ENCODE measurements around the gene LUC7L3. TPM values are rescaled to one million over a fixed set of nuclear protein-coding genes. Genes with fewer than 3 reads are reported as not detected.
A peak's percentile ranks its signal among the peaks of the same experiment; 100 is the strongest.

Gene LUC7L3
- total and polyA plus RNA-seq, 2 of the 13 experiments (the other 11 are each of a cell fraction or from before 2014, with no cell fraction given), result 108 to 120 TPM

DNA sequence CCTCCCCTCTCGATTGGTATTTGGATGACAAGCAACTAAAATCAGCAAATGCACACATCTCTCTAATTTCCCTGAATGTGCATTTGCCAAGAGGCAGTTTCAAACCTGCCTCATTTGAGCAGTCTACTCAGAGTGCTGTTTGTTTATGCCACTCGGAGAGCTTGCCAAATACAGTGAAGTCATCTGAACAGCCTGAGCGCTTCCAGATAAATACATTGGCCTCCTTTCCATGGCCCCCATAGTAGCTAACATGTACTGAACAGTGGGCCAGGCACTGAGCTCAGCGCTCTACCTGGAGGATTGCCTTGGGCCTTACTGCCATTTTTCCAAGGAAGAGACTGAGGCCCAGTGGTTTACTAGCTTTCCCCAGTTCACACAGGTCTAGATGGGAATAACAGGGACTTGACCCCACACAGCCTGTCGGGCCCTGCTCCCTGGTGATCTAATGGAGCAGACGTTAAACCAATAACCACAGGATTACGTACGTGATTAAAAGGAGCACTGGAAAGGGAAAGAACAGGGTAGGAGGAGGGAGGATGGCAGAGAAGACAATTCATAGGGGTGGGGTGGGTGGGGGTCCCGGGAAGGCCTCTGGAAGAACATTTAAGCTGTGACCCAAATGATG, 66.7 kb downstream of the LUC7L3 start:
- Histone ChIP-seq H4K20me1 (ENCODE audit: insufficient read depth, low read length) (no peaks in the 10 kb centered on the region), H3K27ac (ENCODE audit: extremely low read length, insufficient read depth, low read length) (no peak overlapping the region), H3K4me3 (replicated peaks in 1 of 3; ENCODE audit: insufficient read depth in 1 of 3, low read depth in 2 of 3, low read length in 3 of 3) (no peak overlapping the region), H3K4me2 (ENCODE audit: low read depth, low read length) (peak overlapping the region; percentile 8; the same call in 1 of the 2 replicates), H3K79me2 (ENCODE audit: insufficient read depth, low read length) (no peaks in the 10 kb centered on the region), H3K9ac (ENCODE audit: insufficient read depth, low read depth, low read length) (no peak overlapping the region), H3K4me1 (ENCODE audit: insufficient read depth, low read length) (peaks cover 23% of the 10 kb centered on the region), H3K9me3 (ENCODE audit: low read length) (no peaks in the 10 kb centered on the region), H3K36me3 (replicated peaks in 1 of 2; ENCODE audit: control insufficient read depth in 1 of 2, insufficient read depth in 2 of 2, low read length in 2 of 2) (no peaks in the 10 kb centered on the region), H2AFZ (ENCODE audit: low read length) (no peak overlapping the region), H3K27me3 (ENCODE audit: control insufficient read depth in 1 of 2, insufficient read depth in 2 of 2, low read length in 2 of 2) (peaks cover under 1 to 2% of the 10 kb centered on the region in 2 experiments; a peak in 2 of 5 replicates)
- no peak for DNase-seq (ENCODE audit: low spot score)
- peak; percentile 12 for FAIRE-seq
- ChIA-PET CTCF (ENCODE audit: low intra/inter-chr PET ratio, low total read pairs) (interaction anchor here (1.2 to 4.4 kb wide), 2 partner anchors 52 to 56 kb away, joined by 3 to 94 read pairs; no protein-coding TSS in a partner anchor), POLR2A (interaction anchor here (1.2 kb wide), 1 partner anchor 20 kb away, joined by 3 read pairs; no protein-coding TSS in a partner anchor)
- WGBS (ENCODE audit: low lambda C conversion rate), result 28% methylated on average over 9 of the region's 9 CpGs
- ATAC-seq, result peak; percentile 15; the same call in 1 of the 3 replicates
- in situ Hi-C loops (cut with HindIII; ENCODE audit: extremely low pct_ligation_motif_present, low pct_unique_long_range_greater_than_20kb), result loop anchor here (5.0 kb wide), 1 partner anchor 56 kb away; no protein-coding TSS in a partner anchor
- no peak for TF ChIP-seq NFYB (CRISPR knock-in tag; IDR thresholded peaks at IDR 0.05)
- 0 out of 2 replicates have a peak, but pooled peaks have one; percentile 23 for TF ChIP-seq ZFX (CRISPR knock-in tag; IDR thresholded peaks at IDR 0.05; ENCODE audit: low read depth)
- TF ChIP-seq ZNF550 (CRISPR knock-in tag; IDR thresholded peaks at IDR 0.05; ENCODE audit: borderline replicate concordance), result 0 out of 2 replicates have a peak, but pooled peaks have one; percentile 65
- BruUV-seq (replicated peaks), result no TSS peak
- intact Hi-C loops (cut with micrococcal nuclease; ENCODE audit: unreplicated experiment), result no loop called here

GRCh38 chr17:50787106-50787505, 67.7 kb downstream of the LUC7L3 start:
- no peak overlapping the region for H3K9ac ChIP-seq (ENCODE audit: insufficient read depth, low read depth, low read length)
- CTCF ChIA-PET (ENCODE audit: low intra/inter-chr PET ratio, low total read pairs), result no interaction called here
- DNase-seq (ENCODE audit: low spot score) (no peak), ATAC-seq (no peak), FAIRE-seq (no peak)
- no peaks in the 10 kb centered on the region for H3K9me3 ChIP-seq (ENCODE audit: low read length)
- H3K27ac ChIP-seq (ENCODE audit: extremely low read length, insufficient read depth, low read length), result no peak overlapping the region
- H3K4me1 ChIP-seq (ENCODE audit: insufficient read depth, low read length), result peaks cover 23% of the 10 kb centered on the region
- peaks cover 2 to 8% of the 10 kb centered on the region in 2 experiments; a peak in 2 of 5 replicates for H3K27me3 ChIP-seq (ENCODE audit: control insufficient read depth in 1 of 2, insufficient read depth in 2 of 2, low read length in 2 of 2)
- H3K36me3 ChIP-seq (replicated peaks in 1 of 2; ENCODE audit: control insufficient read depth in 1 of 2, insufficient read depth in 2 of 2, low read length in 2 of 2), result no peaks in the 10 kb centered on the region
- H2AFZ ChIP-seq (ENCODE audit: low read length), result no peak overlapping the region
- intact Hi-C loops (cut with micrococcal nuclease; ENCODE audit: unreplicated experiment), result no loop called here
- H3K4me3 ChIP-seq (replicated peaks in 1 of 3; ENCODE audit: insufficient read depth in 1 of 3, low read depth in 2 of 3, low read length in 3 of 3), result no peak overlapping the region
- BruUV-seq (replicated peaks), result no TSS peak
- in situ Hi-C loops (cut with HindIII; ENCODE audit: extremely low pct_ligation_motif_present, low pct_unique_long_range_greater_than_20kb), result loop anchor here (5.0 kb wide), 1 partner anchor 55 kb away; no protein-coding TSS in a partner anchor
- no peaks in the 10 kb centered on the region for H4K20me1 ChIP-seq (ENCODE audit: insufficient read depth, low read length)
- 65% methylated on average over 7 of the region's 7 CpGs for WGBS (ENCODE audit: low lambda C conversion rate)
- no peak for TF ChIP-seq SRSF4 (IDR thresholded peaks at IDR 0.05; ENCODE audit: low read depth, low read length, poor library complexity, severe bottlenecking)
- TF ChIP-seq, protein P1, sequence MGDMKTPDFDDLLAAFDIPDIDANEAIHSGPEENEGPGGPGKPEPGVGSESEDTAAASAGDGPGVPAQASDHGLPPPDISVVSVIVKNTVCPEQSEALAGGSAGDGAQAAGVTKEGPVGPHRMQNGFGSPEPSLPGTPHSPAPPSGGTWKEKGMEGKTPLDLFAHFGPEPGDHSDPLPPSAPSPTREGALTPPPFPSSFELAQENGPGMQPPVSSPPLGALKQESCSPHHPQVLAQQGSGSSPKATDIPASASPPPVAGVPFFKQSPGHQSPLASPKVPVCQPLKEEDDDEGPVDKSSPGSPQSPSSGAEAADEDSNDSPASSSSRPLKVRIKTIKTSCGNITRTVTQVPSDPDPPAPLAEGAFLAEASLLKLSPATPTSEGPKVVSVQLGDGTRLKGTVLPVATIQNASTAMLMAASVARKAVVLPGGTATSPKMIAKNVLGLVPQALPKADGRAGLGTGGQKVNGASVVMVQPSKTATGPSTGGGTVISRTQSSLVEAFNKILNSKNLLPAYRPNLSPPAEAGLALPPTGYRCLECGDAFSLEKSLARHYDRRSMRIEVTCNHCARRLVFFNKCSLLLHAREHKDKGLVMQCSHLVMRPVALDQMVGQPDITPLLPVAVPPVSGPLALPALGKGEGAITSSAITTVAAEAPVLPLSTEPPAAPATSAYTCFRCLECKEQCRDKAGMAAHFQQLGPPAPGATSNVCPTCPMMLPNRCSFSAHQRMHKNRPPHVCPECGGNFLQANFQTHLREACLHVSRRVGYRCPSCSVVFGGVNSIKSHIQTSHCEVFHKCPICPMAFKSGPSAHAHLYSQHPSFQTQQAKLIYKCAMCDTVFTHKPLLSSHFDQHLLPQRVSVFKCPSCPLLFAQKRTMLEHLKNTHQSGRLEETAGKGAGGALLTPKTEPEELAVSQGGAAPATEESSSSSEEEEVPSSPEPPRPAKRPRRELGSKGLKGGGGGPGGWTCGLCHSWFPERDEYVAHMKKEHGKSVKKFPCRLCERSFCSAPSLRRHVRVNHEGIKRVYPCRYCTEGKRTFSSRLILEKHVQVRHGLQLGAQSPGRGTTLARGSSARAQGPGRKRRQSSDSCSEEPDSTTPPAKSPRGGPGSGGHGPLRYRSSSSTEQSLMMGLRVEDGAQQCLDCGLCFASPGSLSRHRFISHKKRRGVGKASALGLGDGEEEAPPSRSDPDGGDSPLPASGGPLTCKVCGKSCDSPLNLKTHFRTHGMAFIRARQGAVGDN (CRISPR knock-in tag; IDR thresholded peaks at IDR 0.05), result peak; percentile 63
- POLR2A ChIA-PET, result no interaction called here
- H3K4me2 ChIP-seq (ENCODE audit: low read depth, low read length), result no peak overlapping the region
- H3K79me2 ChIP-seq (ENCODE audit: insufficient read depth, low read length), result no peaks in the 10 kb centered on the region
